G401 (cell line): ENCODE measurements around the gene ZCCHC14. TPM values are rescaled to one million over a fixed set of nuclear protein-coding genes. Genes with fewer than 3 reads are reported as not detected.

Experiments used
- DNase-seq: peaks from one replicate; pipeline ENCODE4 v3.0.0-alpha.2; 2015; ENCODE audit warnings: low spot score
- in situ Hi-C: cut with HindIII; loops from 2 replicates; pipeline ENCODE4 v1.10.0; 2016; ENCODE audit warnings: low sequenced_read_pairs, mixed read lengths
- total RNA-seq: library from RNA; depleted of rRNA; stranded (reverse); fragments of >200 nt; shearing (Covaris generic); gene quantifications from 2 replicates; pipeline ENCODE4 v1.2.3, GENCODE V29; 2014

The ZCCHC14 gene
- total RNA-seq, 1 experiment from 2014 or later = 12.9 TPM

DNA sequence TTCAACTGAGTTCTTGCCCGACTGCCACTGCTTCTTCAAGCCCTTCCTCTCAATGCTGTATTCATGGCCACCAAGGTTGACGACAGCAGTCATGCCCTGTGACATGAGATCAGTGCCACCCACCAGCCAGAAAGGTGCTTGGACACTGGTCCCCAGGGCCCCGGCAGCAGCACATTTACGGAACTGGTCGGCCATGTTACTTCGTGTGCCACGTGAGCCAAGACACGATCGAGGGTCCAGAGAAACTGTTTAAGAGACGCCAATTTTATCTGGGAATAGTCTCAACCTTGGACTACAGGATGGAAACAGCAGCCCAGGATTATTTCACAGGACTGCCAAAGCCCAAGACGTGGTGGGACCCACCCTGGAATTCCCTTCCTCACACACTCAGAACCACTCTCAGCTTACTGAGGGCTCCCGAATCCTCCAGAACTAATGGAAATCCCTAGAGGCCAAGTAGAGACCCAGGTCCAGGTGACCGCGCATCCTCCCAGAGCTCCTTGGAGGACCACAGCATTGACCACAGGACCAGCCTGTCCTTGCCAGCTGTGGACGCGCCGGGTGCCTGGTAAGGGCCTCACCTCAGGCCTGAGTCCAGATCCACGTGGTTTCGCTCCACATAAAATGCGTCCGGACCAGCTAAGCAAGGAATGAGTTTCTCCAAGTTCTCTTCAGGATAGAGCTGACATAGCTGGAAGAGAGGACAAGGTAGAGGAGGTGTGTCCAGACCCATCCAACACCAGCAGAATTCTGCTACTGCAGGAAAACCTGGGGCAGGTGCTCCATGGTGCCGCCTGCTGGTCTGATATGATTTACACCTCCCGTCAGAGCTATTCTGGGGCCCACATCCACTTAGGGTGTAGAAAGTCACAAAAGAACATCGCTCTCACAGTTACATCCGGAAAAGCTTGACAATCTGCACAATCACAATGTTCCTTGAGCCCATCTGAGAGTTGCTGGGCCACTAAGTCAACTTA, 72.5 kb downstream of the ZCCHC14 start:
- in situ Hi-C loops = no loop called here
- DNase-seq = no peak

DNA sequence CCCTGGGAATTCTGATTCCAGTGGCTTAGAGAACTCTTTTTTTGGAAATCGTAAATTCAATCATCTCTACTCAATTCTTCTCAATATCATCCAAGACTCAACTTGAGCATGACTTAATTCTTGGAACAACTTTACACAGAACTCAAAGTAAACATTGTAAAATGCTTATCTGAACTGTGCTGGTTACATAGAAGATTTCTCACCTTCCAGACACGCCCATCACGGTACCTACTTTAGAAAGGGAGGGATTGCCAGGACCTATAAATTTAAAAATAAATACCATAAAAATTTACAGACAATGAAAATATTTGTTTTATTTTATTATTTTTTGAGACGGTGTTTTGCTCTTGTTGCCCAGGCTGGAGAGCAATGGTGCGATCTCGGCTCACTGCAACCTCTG, 74.2 kb downstream of the ZCCHC14 start:
- no peak for DNase-seq
- in situ Hi-C loops = no loop called here

DNA sequence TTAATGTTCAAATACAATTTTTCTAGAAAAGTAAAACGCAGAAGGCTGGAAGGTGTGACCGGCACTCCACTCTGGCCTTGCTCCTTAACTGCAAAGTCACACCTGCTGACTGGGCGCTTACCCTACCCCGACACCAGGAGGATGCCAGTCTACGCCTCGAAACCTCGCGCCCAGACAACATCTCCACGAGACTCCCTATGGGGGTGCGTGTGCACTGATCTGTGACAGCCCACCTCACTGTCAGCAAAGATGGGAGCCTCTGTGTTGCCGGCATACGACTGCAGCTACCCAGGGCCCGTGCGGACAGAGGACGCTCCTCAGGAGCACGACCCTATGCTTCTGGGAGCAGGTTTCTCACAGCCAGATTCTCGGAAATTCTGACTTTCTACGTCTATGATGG, 74.6 kb downstream of the ZCCHC14 start:
- in situ Hi-C loops = no loop called here
- no peak for DNase-seq

DNA sequence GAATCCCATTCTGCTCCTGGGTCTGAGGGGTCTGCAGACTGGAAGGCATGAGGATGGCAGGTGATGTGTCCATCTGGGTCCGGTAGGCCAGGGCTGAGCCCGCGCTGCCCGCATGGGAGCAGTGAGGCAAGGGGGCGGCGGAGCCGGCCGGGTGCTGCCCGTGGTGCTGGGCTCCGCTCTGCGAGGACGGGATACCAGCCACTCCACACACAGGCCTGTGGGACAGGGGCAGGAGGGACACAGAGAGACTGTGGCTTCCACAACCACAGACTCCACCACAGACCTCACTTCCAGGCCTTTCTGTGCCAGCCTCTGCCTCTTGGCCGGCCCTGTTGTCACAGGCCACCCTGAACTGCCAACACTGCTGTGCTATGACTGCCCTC, 75.3 kb downstream of the ZCCHC14 start:
- peak; percentile 37 for DNase-seq
- in situ Hi-C loops = no loop called here

DNA sequence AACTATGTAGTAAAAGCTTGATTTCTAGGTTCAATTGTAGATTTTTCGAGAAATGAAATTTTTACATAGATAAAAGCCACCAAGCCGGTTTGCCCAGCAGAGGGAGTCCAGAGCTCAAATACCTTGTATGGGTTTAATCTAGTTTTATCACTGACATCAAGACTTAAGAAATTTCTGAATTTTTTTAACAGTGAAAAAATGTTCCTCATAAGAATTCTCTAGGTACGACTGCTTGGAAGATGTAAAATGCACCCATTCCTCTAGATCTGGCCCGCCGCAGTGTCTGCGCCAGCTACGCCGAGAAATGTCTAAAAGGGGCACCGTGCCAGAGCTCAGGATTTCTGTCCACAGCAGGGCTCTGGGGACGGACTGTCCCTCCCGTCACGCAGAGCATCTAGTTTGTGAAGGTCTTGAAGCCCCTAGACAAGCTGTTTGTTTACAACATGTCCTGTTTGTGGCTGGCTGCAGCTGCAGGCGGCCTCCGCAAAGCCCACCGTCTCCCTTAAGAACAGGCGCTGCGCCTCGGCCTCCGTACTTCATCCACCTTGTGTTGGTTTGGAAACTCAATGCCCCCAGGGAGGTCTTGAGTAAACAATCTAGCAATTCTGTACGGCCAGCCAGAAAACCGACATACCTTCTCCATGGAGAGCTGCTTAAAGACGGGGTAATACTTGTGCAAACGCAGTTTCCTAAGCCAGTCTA, 75.8 kb downstream of the ZCCHC14 start:
- in situ Hi-C loops = no loop called here
- peak; percentile 69 for DNase-seq

DNA sequence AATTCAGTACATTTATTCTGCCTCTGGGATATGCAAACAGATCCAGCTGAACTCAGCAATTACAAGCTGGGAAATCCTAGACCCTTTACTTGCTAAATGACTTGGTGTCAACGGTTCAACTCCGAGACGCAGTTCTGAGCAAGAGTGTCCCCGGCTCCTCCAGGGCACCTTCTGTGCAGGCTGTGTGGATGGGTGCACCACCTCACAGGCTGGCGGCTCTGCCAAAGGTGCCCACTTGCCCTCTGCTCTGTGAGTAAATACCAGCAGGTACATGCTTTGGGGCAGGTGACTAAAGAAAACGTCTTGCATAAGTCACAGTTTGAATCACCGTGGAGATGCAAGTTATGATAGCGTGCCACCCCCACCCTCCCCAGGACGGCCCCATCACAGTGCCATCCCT, 77.4 kb downstream of the ZCCHC14 start:
- in situ Hi-C loops = no loop called here

DNA sequence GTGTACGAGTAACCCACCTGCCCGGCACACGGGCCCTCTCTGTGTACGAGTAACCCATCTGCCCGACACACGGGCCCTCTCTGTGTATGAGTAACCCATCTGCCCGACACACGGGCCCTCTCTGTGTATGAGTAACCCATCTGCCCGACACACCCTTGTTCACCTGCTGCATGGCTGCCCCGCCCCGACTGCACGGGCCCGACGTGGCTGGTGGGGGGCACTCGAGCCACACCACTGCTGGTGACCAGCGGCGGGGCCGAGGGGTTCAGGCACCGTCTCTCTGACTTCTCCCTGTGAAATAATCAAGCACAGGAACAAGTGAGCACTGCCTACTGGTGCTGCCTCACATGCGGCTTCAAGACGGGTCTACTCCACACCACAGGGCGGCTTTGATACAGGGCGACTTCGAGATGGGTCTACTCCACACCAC, 78.6 kb downstream of the ZCCHC14 start:
- in situ Hi-C loops = no loop called here
- DNase-seq = no peak

More for the DNA sequence above, 77.4 kb downstream of the ZCCHC14 start:
- no peak for DNase-seq

DNA sequence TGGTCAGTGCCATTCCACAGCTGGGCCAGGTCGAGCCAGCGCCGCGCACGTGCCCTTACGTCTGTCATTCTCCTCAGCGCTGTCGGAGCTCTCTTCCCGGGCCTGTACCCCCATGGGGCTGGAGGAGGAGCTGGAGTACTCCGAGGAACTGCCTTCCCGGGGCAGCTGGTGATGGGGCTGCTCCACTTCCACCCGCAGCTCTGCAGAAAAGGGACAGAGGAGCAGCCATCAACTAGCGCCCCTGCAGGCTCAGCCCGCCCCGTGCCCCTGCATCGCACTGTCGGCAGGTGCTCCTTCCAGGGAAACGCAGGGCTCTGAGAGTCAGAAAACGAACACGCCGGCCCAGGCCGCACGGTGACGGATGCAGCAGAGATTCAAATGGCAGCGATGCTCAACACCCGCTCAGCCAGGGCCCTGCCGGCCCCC, 79.8 kb downstream of the ZCCHC14 start:
- in situ Hi-C loops = no loop called here
- DNase-seq = no peak

DNA sequence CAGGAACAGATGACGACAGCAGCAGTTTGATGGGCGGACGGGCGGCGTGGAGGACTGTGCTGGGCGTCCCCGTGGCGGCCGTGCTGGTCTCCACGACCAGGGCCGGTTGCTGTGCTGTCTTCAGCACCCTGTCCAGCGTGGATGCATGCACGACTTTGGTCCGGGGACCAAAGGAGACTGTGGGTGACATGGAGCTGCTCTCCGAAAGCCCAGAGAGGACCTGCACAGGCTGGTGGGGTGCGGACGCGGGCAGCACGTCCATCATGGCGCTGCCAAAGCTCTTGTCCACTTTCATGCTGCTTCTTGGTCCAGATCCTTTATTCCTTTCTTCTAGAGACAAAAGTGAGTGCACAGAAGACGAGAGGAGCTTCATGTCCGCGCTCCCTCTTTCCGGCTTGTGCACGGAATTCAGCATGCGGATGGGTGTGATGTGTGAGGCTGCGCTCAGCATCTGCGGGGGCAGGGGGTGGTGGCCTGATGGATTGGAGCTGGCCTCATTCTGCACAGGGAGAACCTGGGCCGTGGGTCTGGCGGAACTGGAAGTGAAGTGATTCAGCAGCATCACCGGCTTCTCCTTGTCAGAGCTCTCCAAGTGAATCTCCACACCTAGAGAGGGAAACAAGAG, 80.3 kb downstream of the ZCCHC14 start:
- DNase-seq = no peak
- in situ Hi-C loops = no loop called here

DNA sequence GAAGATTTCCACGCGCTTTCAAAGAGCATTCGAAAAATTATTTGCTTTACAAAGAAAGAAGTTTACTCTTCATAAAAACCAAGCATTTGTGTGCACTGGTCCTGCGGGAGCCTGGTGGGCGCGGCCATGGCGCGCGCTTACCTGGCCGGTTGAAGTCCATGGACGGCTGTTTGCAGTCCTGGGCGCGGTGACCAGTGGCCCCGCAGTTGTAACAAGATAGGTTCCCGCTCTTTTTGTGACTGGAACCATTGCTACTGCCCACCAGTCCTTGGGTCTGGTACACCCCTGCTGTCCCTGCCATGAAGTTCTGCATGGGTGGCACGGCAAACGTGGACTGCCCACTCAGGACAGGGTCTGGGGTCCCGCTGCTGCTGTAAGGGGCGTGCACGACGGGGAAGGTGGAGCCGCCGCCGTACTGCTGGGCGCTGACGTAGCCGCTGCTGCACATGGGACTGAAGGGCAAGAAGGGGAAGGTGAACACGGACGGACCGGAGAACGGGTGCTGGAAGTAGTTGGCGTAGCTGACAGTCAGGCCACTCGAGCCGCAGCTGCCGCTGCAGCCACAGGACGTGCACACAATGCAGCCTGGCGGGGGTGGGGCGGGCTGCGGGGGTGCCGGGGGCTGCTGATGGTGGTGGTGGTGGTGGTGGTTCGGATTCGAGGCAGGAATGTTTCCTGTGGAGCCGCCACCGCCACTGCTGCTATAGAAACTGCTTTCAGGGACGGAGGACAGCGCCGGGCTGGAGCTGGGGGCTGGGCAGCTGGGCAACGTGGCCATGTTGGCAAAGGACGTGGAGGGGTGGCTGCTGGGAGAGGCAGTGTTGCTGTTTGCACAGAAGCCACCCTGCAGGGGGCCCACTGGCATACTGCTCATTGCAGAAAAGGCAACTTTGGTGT, 81.2 kb downstream of the ZCCHC14 start:
- in situ Hi-C loops = no loop called here

DNA sequence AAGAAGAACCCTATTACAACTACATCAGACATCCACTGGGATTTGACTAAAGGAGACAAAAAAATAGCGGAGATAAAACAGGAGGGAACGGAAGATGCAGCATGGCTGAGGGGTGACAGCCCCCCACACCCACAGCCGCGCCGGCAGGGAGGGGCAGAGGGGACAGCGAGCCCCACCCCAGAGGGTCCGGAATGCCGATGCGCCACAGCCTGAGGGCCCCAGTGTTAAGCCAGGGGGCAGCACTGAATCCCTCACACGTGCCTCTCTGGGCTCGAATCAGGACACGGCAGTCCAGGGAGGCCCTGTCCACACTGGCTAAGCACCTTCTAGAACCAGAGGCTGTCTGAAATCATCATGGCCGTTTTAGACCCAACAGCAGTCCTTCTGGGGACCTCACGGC, 81.9 kb downstream of the ZCCHC14 start:
- in situ Hi-C loops = no loop called here
- no peak for DNase-seq

More for the DNA sequence above, 81.2 kb downstream of the ZCCHC14 start:
- DNase-seq = peak; percentile 82

DNA sequence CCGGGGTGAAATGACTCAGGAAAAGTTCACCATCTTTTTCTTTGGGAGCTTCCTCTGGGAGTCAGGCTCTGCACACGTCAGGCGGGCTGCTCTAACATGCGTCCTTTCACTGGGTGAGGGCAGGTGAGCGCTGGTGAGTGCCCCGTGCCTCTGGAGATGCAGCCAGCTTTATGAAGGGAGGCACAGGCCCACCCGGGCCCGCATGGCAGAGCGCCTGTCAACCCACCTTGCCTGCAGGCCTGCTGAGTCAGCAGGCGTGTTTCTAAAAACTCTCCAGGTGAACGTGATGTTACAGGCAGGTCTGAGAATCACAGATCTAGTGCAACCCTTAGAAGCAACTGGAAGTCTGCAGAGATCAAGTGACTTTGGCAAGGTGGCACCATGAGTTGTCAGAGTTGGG, 82.3 kb downstream of the ZCCHC14 start:
- in situ Hi-C loops = no loop called here
- no peak for DNase-seq

DNA sequence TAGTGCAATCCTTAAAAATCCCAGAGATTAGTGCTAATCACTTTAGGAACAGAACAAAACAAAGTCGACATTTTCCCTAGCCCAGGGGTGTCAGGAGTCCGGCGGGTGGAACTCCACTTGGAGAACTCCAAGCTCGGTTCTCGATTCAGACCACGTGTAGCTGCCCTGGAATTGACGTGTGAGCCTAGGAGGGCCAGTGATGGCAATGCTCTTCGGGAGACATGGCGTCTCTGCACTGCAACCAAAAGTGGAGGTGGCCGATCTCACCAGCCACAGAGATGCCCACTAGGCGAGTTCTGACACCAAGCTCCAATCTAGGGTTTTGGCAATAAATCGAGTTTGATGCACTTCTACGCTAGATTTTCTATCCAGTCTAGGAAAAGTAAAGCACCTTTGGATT, 83.0 kb downstream of the ZCCHC14 start:
- DNase-seq = no peak
- in situ Hi-C loops = no loop called here

DNA sequence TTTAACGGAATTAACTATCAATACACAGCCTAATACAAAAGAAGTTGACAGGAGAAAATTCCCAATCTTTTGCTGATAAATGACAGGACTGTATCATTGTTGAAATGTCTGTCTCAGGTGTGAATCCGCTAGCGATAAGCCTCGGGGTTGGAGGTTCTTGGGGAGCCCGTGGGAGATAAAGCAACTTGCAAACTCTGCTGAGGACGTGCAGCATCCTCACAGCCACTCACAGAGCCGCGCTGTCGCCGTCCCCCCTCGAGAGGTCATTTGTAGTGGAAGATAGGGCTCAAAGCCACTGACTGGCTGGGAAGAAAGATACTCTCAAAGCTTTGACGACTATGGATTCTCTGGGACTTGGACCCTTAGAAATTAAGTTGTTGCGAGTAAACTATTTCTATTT, 83.7 kb downstream of the ZCCHC14 start:
- in situ Hi-C loops = no loop called here
- no peak for DNase-seq

DNA sequence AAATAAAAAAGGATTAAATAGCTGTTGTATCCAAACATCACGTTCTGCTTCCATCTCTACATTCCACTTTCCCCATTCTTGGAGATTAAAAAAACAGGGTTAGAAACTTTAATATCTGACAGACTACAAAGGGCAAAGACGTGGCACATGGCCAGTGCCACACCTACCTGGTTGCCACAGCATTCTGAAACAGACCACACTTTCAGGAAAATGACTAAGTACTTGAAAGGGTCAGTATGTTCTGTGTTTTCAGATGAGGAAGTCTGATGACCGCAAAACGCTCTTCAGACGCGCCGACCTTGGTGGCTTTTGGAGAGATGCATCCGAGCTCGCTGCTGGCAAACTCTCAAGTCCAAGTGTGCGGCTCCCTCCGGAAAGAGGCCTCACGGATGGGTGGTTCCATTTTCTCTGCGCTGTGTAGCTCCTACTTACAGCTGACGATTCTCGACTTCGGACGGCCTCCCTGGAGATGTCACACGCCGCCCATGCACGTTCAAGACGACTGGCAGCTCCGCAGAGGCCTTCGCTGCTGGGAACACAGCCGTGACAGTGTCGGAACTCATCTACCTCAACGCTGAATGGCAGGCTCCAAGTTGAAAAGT, 85.2 kb downstream of the ZCCHC14 start:
- peak; percentile 62 for DNase-seq

DNA sequence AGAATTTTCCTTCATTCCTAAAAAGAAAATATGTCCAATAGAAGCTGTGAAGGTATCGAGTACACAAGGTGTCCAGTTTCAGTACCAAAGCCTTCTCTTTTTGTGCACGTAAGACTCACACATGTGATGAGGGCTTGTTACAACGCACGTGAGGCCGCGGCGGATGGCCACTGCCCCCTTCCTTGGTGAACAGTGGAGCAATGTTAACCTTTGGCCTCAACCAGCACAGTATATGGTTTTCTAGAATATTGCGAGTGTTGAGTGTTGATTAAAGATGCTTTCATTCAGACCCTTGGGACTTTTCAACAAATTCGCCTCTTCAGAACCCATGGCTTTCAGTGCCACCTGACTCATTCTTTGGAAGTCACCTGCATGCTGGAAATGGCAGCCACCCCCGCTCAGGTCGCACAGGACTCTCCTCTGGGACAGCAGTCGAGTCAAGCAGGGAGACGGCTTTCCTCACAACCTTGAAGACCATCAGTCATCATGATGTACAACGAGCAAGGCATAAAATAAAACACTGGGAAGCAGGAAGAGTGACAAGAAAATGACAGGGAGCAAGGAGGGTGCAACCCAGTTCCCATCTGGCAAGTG, 86.2 kb downstream of the ZCCHC14 start:
- DNase-seq = no peak
- in situ Hi-C loops = no loop called here

More for the DNA sequence above, 85.2 kb downstream of the ZCCHC14 start:
- in situ Hi-C loops = no loop called here

DNA sequence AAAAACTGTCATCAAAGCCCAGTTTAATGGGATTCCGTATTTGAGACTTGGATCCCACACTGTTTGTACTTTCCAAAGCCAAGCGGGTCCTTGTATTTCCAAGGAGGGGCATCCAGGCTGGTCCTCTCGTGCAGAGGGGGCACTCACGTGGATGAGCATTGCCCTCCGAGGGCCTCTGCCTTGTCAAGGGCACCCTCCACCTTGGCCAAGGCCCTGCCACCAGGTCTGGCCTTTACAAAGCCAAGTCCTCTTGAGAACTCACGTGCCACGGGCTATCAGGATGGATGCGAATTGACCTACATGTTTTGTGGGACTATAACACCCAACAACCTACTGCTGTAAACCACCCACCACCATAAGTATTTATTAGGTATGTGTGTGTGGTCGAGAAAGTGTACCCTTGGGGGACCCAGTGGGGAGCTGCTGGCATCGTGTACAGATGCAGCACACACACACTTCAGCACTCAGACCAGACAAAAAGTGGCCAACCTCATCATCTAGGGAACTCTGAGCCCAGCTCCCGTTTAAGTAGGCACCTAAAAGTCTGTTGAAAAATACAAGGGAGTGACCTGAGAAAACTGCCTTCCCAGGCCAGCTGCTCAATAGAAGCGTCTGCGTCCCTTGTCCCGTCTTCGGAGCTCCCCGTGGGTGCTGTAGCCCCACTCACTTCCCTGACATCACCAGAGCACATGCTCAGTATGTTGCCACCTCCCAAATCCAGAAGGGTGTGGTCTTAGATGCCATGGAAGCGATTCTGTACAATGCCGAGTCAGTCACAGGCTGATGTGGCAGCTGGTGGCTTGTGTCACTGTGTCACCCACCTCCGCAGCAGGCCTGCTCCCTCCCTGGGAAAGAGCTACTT, 87.8 kb downstream of the ZCCHC14 start:
- no peak for DNase-seq
- in situ Hi-C loops = no loop called here
